CD4-positive, alpha-beta T cell (primary cell): ENCODE measurements around the gene PADI3. TPM values are rescaled to one million over a fixed set of nuclear protein-coding genes. Genes with fewer than 3 reads are reported as not detected.

ENCODE experiments used
- ATAC-seq: fragments of 200-7000 bp; cut with Tn5 transposase; one replicate; pipeline ENCODE4 v1.10.0; 2022; ENCODE audit warnings: mild to moderate bottlenecking; ENCODE audit not compliant: poor library complexity
- CTCF ChIA-PET: fragments of 350-600 bp; sonication (Branson Sonifier 250); formaldehyde crosslinking; loops from one replicate; lab custom pipeline; 2021; ENCODE audit warnings: antibody characterized with exemption, inconsistent platforms; lab: Charles Lee
- POLR2A ChIA-PET: fragments of 350-600 bp; sonication (Branson Sonifier 250); formaldehyde crosslinking; loops from one replicate; lab custom pipeline; 2021; ENCODE audit warnings: antibody characterized with exemption, inconsistent platforms; lab: Charles Lee
- DNase-seq, 14 experiments: peaks; one replicate each; pipeline ENCODE4 v3.0.0-alpha.2; 2013 to 2020; ENCODE audit warnings: mixed read lengths in 2 of 14
- H3K27ac ChIP-seq, 2 donors: one replicate each; pipeline versions ENCODE4 v1.5.1 to v1.7.0; 2013; ENCODE audit warnings: low read length in 2 of 2, low read depth in 1 of 2, mild to moderate bottlenecking in 1 of 2
- H3K27me3 ChIP-seq, 2 experiments: 1 replicate in 1 of 2; 2 replicates in 1 of 2; pipeline versions ENCODE4 v1.6.1 to v1.7.0; 2013; ENCODE audit warnings: low read length in 2 of 2, control low read depth in 1 of 2, mild to moderate bottlenecking in 1 of 2, moderate library complexity in 1 of 2; ENCODE audit not compliant: insufficient read depth in 2 of 2, control insufficient read depth in 1 of 2
- H3K36me3 ChIP-seq: one replicate; pipeline ENCODE4 v1.6.1; 2013; ENCODE audit warnings: low read length, control low read depth; ENCODE audit not compliant: insufficient read depth
- H3K4me1 ChIP-seq: one replicate; pipeline ENCODE4 v1.6.1; 2013; ENCODE audit warnings: low read length, control low read depth; ENCODE audit not compliant: insufficient read depth
- H3K4me3 ChIP-seq: one replicate; pipeline ENCODE4 v1.5.1; 2013; ENCODE audit warnings: mild to moderate bottlenecking, low read length, moderate library complexity
- H3K9me3 ChIP-seq, 2 experiments: 1 replicate in 1 of 2; 2 replicates in 1 of 2; pipeline versions ENCODE4 v1.6.1 to v1.7.0; 2013; ENCODE audit warnings: low read length in 2 of 2, mild to moderate bottlenecking in 2 of 2, control low read depth in 1 of 2, moderate library complexity in 1 of 2; ENCODE audit not compliant: control insufficient read depth in 1 of 2, insufficient read depth in 1 of 2
- H3K27ac Mint-ChIP-seq: one replicate; pipeline ENCODE4 v1.8.0; 2020; ENCODE audit warnings: mixed read lengths
- H3K27me3 Mint-ChIP-seq: one replicate; pipeline ENCODE4 v1.8.0; 2021; ENCODE audit warnings: mixed read lengths
- H3K36me3 Mint-ChIP-seq: one replicate; pipeline ENCODE4 v1.8.0; 2021; ENCODE audit warnings: low read depth, mixed read lengths
- H3K4me1 Mint-ChIP-seq: one replicate; pipeline ENCODE4 v1.8.0; 2021; ENCODE audit warnings: low read depth, mixed read lengths
- H3K4me3 Mint-ChIP-seq: one replicate; pipeline ENCODE4 v1.8.0; 2020; ENCODE audit warnings: mild to moderate bottlenecking, mixed read lengths
- H3K9me3 Mint-ChIP-seq: one replicate; pipeline ENCODE4 v1.8.0; 2020; ENCODE audit warnings: mixed read lengths
- CTCF ChIP-seq: fragments of 200-600 bp; IDR thresholded peaks from one replicate; pipeline ENCODE4 v1.8.0; 2022; ENCODE audit warnings: antibody characterized with exemption, mild to moderate bottlenecking
- intact Hi-C, 2 experiments: fragments of 100-400 bp; cut with DNase I in 1 of 2; cut with micrococcal nuclease in 1 of 2; formaldehyde crosslinking; loops; one replicate each; pipeline versions ENCODE4 v1.15.1 to v1.9.0; 2023 to 2025; cut with DNase I, micrococcal nuclease
- total RNA-seq, 174 experiments: library from RNA in 2 of 174; stranded (reverse) in 2 of 174; gene quantifications; one replicate each; pipeline ENCODE4 v1.2.3 and lab custom pipeline; 2021 to 2026

PADI3 gene
- total RNA-seq, 2 experiments from 2014 or later: not detected

GRCh38 chr1:17272646-17273045, 23.7 kb downstream of the PADI3 start:
- ChIA-PET CTCF (no interaction called here), POLR2A (no interaction called here)
- Histone ChIP-seq H3K4me3 (no peak overlapping the region), H3K9me3 (no peaks in the 10 kb centered on the region), H3K27me3 (no peaks in the 10 kb centered on the region), H3K27ac (no peak overlapping the region), H3K4me1 (no peaks in the 10 kb centered on the region), H3K36me3 (no peaks in the 10 kb centered on the region)
- intact Hi-C loops: no loop called here
- Mint-ChIP-seq H3K4me1 (no peaks in the 10 kb centered on the region), H3K36me3 (no peaks in the 10 kb centered on the region), H3K4me3 (no peak overlapping the region), H3K27ac (no peak overlapping the region), H3K27me3 (peaks cover 8% of the 10 kb centered on the region), H3K9me3 (no peaks in the 10 kb centered on the region)
- ATAC-seq (no peak), DNase-seq (no peak)
- TF ChIP-seq CTCF: no peak

GRCh38 chr1:17273096-17273495, 24.2 kb downstream of the PADI3 start:
- no peak for TF ChIP-seq CTCF
- H3K4me1 Mint-ChIP-seq: no peaks in the 10 kb centered on the region
- H3K9me3 Mint-ChIP-seq: no peaks in the 10 kb centered on the region
- H3K27me3 ChIP-seq: no peaks in the 10 kb centered on the region
- H3K27ac Mint-ChIP-seq: no peak overlapping the region
- ChIA-PET CTCF (no interaction called here), POLR2A (no interaction called here)
- no peaks in the 10 kb centered on the region for H3K4me1 ChIP-seq
- H3K4me3 ChIP-seq: no peak overlapping the region
- ATAC-seq (no peak), DNase-seq (no peak)
- no peaks in the 10 kb centered on the region for H3K36me3 Mint-ChIP-seq
- H3K27ac ChIP-seq: no peak overlapping the region
- no peaks in the 10 kb centered on the region for H3K36me3 ChIP-seq
- no peaks in the 10 kb centered on the region for H3K9me3 ChIP-seq
- intact Hi-C loops: no loop called here
- H3K27me3 Mint-ChIP-seq: peaks cover 8% of the 10 kb centered on the region
- H3K4me3 Mint-ChIP-seq: no peak overlapping the region

- Mint-ChIP-seq H3K27ac (no peak overlapping the region), H3K9me3 (no peaks in the 10 kb centered on the region), H3K27me3 (peaks cover 13% of the 10 kb centered on the region), H3K4me1 (no peaks in the 10 kb centered on the region), H3K4me3 (no peak overlapping the region), H3K36me3 (no peaks in the 10 kb centered on the region)
- ATAC-seq (no peak), DNase-seq (peak in 3 of 14 experiments; percentile 18 to 48 (median 42))
- intact Hi-C loops: no loop called here
- Histone ChIP-seq H3K9me3 (no peaks in the 10 kb centered on the region), H3K4me1 (no peaks in the 10 kb centered on the region), H3K4me3 (no peak overlapping the region), H3K27me3 (no peaks in the 10 kb centered on the region), H3K36me3 (no peaks in the 10 kb centered on the region), H3K27ac (no peak overlapping the region)
- no peak for TF ChIP-seq CTCF
- POLR2A ChIA-PET: no interaction called here
- CTCF ChIA-PET: no interaction called here
Measured at GRCh38 chr1:17274186-17275170, 25.6 kb downstream of the PADI3 start.
